ENCODE data around the gene ANKRD63. TPM values are rescaled to one million over a fixed set of nuclear protein-coding genes. Genes with fewer than 3 reads are reported as not detected.

ANKRD63 gene
- total RNA-seq, 4 donors from 2014 or later = not detected

GRCh38 chr15:40323239-40323952 is 40.5 kb upstream of the ANKRD63 start, which contains the start of gene INAFM2:
Gene INAFM2, plus strand, starts transcription at chr15:40323692. Its CDS starts 364 bp downstream, at chr15:40324056.
- Histone ChIP-seq H3K4me1 (peaks cover 0 to 43% (median 20%) of the 10 kb centered on the region in 4 donors), H3K36me3 (no peaks in the 10 kb centered on the region), H3K4me3 (peak within 1 kb of the TSS; percentile 41 to 91 (median 78)), H3K27me3 (no peaks in the 10 kb centered on the region), H3K9me3 (no peaks in the 10 kb centered on the region), H3K27ac (peak within 1 kb of the TSS; percentile 89 to 98 (median 96))
- WGBS, 2 donors (ENCODE audit: low coverage in 1 of 2) = 0% methylated on average over 56 of the region's 103 CpGs; no CpG with 5 or more reads in 1 of the 2 donors
- DNase-seq = peak; percentile 90
- TF ChIP-seq POLR2A (IDR thresholded peaks at IDR 0.05) = no peak
- TF ChIP-seq POLR2AphosphoS5 (IDR thresholded peaks at IDR 0.05) = peak; percentile 34 to 61 (median 40)
- TF ChIP-seq CTCF (IDR thresholded peaks at IDR 0.05) = peak; percentile 60 to 83 (median 75)
- TF ChIP-seq EP300 (IDR thresholded peaks at IDR 0.05; ENCODE audit: low read depth) = peak; percentile 42
- intact Hi-C loops (cut with DNase I; ENCODE audit: low total_unique reads) = loop anchor here (1.0 to 10.0 kb wide), 2 partner anchors 17 to 219 kb away; partner anchors contain the start of genes BMF and CCDC9B
- in situ Hi-C loops (cut with MboI; ENCODE audit: low pct_ligation_motif_present in 1 of 4, low pct_unique_long_range_greater_than_20kb in 1 of 4, low sequenced_read_pairs in 3 of 4) = loop anchor here in 1 of 4 donors (25.0 kb wide), 1 partner anchor 89 kb away; the partner anchor contains the start of gene IVD

- H3K9me3 ChIP-seq = no peaks in the 10 kb centered on the region
- intact Hi-C loops (cut with DNase I; ENCODE audit: low total_unique reads) = loop anchor here (1.0 to 10.0 kb wide), 2 partner anchors 18 to 218 kb away; partner anchors contain the start of genes BMF and CCDC9B
- WGBS, 2 donors (ENCODE audit: low coverage in 1 of 2) = 56% methylated on average over 13 to 22 of the region's 26 CpGs
- H3K36me3 ChIP-seq = no peaks in the 10 kb centered on the region
- no peaks in the 10 kb centered on the region for H3K27me3 ChIP-seq
- no peak for TF ChIP-seq CTCF (IDR thresholded peaks at IDR 0.05)
- no peak for TF ChIP-seq EP300 (IDR thresholded peaks at IDR 0.05; ENCODE audit: low read depth)
- peak in 1 of 3 donors; percentile 35 for TF ChIP-seq POLR2AphosphoS5 (IDR thresholded peaks at IDR 0.05)
- TF ChIP-seq POLR2A (IDR thresholded peaks at IDR 0.05) = no peak
- in situ Hi-C loops (cut with MboI; ENCODE audit: low pct_ligation_motif_present in 1 of 4, low pct_unique_long_range_greater_than_20kb in 1 of 4, low sequenced_read_pairs in 3 of 4) = loop anchor here in 1 of 4 donors (25.0 kb wide), 1 partner anchor 90 kb away; the partner anchor contains the start of gene IVD
- peaks cover 0 to 36% (median 18%) of the 10 kb centered on the region in 4 donors for H3K4me1 ChIP-seq
- DNase-seq = peak; percentile 16
- peak overlapping the region; percentile 80 to 98 (median 90) for H3K27ac ChIP-seq
- H3K4me3 ChIP-seq = peak overlapping the region in 3 of 4 donors; percentile 73 to 91 (median 83)
Observed at GRCh38 chr15:40322531-40323238, 39.8 kb upstream of the ANKRD63 start.

DNA sequence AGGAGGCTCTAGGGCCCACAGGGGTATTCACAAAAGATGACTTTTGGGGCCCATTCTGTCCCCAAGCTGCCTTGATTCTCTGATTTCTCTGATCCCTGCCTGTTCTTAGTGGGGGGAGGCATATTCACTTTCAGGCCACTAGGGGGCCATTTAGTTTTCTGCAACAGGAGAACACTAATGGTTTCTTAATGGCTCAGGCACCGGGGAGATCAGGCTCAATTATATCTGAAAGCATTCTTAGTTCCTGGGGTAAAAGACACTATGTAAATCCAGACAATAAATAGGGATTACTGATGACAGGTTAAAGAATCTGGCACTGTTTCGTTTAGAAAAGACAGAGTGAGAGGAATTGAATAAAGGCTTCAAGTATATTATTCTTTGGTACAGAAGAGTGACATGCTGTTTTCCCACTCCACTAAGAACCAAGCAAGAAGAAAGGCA is 38.1 kb upstream of the ANKRD63 start:
- H3K36me3 ChIP-seq = no peaks in the 10 kb centered on the region
- H3K27ac ChIP-seq = peak overlapping the region; percentile 80 to 98 (median 90)
- no peaks in the 10 kb centered on the region for H3K27me3 ChIP-seq
- in situ Hi-C loops (cut with MboI; ENCODE audit: low pct_ligation_motif_present in 1 of 4, low pct_unique_long_range_greater_than_20kb in 1 of 4, low sequenced_read_pairs in 3 of 4) (loop anchor here in 1 of 4 donors (25.0 kb wide), 1 partner anchor 91 kb away; the partner anchor contains the start of gene IVD), intact Hi-C loops (cut with DNase I; ENCODE audit: low total_unique reads) (loop anchor here (1.0 to 10.0 kb wide), 2 partner anchors 38 to 216 kb away; partner anchors contain the start of gene BMF)
- peaks cover 0 to 27% (median 17%) of the 10 kb centered on the region in 4 donors for H3K4me1 ChIP-seq
- WGBS, 2 donors (ENCODE audit: low coverage in 1 of 2) = 0% methylated on average over 2 of the region's 2 CpGs; no CpG with 5 or more reads in 1 of the 2 donors
- H3K9me3 ChIP-seq = no peaks in the 10 kb centered on the region
- TF ChIP-seq EP300 (IDR thresholded peaks at IDR 0.05; ENCODE audit: low read depth) (no peak), CTCF (IDR thresholded peaks at IDR 0.05) (peak; percentile 84 to 96 (median 90))
- no peak overlapping the region for H3K4me3 ChIP-seq
- DNase-seq = peak; percentile 65
